Esophagus (tissue), 2 donors: Measurements from ENCODE around the gene KIN. TPM values are rescaled to one million over a fixed set of nuclear protein-coding genes. Genes with fewer than 3 reads are reported as not detected.
"Not testable (repeated sequence)": the region's sequence is repeated elsewhere in the genome, so short reads cannot be mapped to it uniquely, and the experiment has no call there.

ENCODE experiments used
- H3K27ac ChIP-seq, 2 donors: one replicate each; pipeline ENCODE4 v1.5.1; 2013; ENCODE audit warnings: low read depth in 2 of 2, mild to moderate bottlenecking in 2 of 2, inconsistent platforms in 1 of 2, low read length in 1 of 2, moderate library complexity in 1 of 2
- H3K27me3 ChIP-seq, 2 donors: one replicate each; pipeline ENCODE4 v1.6.1; 2013; ENCODE audit warnings: low read length in 2 of 2, control low read depth in 1 of 2, mild to moderate bottlenecking in 1 of 2; ENCODE audit not compliant: insufficient read depth in 2 of 2, control insufficient read depth in 1 of 2
- H3K36me3 ChIP-seq, 2 donors: one replicate each; pipeline ENCODE4 v1.6.1; 2013; ENCODE audit warnings: low read length in 1 of 2; ENCODE audit not compliant: control insufficient read depth in 2 of 2, insufficient read depth in 2 of 2
- H3K4me1 ChIP-seq, 2 donors: one replicate each; pipeline ENCODE4 v1.6.1; 2013; ENCODE audit warnings: low read length in 1 of 2; ENCODE audit not compliant: control insufficient read depth in 2 of 2, insufficient read depth in 2 of 2
- H3K4me3 ChIP-seq, 2 donors: one replicate each; pipeline ENCODE4 v1.5.1; 2013; ENCODE audit warnings: low read length in 2 of 2, mild to moderate bottlenecking in 2 of 2, low read depth in 1 of 2, moderate library complexity in 1 of 2
- H3K9me3 ChIP-seq, 2 donors: one replicate each; pipeline ENCODE4 v1.6.1; 2013; ENCODE audit warnings: mild to moderate bottlenecking in 2 of 2, low read depth in 1 of 2, low read length in 1 of 2, moderate library complexity in 1 of 2; ENCODE audit not compliant: control insufficient read depth in 2 of 2, insufficient read depth in 1 of 2
- WGBS, 2 donors: extraction: QIAGEN DNeasy Blood & Tissue Kit; methylation state at CpG; one replicate each; pipeline ENCODE4 v1.1.7; 2013; 5-methylcytosine and 5-hydroxymethylcytosine counted together
- polyA plus RNA-seq, 2 donors: library from polyadenylated mRNA; stranded (reverse); fragments of 200-250 nt; gene quantifications; one replicate each; pipeline ENCODE4 v1.2.3, GENCODE V29; 2013
- donor health status: healthy with polysubstance abuse.
- donor health status: Bipolar disorder and iron deficiency.

KIN gene
- polyA plus RNA-seq, 2 donors = 5.9 to 10.6 TPM

DNA sequence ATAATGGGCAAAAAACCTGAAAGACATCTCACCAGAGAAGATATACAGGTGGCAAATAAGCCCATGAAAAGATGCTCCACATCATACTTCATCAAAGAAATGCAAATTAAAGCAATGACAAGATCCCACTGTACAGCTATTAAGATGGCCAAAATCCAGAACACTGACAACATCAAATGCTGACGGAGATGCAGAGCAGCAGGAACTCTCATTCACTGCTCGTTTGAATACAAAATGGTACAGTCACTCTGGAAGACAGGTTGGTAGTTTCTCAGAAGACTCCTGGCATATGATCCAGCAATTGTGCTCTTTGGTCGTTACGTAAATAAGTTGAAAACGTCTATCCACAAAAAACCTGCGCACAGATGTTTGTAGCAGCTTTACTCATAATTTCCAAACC lies 35.5 kb downstream of the KIN start:
- Histone ChIP-seq H3K4me3 (no peak overlapping the region), H3K9me3 (no peaks in the 10 kb centered on the region), H3K4me1 (no peaks in the 10 kb centered on the region), H3K36me3 (peaks cover 3 to 17% of the 10 kb centered on the region in 2 donors), H3K27me3 (no peaks in the 10 kb centered on the region), H3K27ac (no peak overlapping the region)
- WGBS, 2 donors = 91 to 94% methylated on average over 6 of the region's 6 CpGs

DNA sequence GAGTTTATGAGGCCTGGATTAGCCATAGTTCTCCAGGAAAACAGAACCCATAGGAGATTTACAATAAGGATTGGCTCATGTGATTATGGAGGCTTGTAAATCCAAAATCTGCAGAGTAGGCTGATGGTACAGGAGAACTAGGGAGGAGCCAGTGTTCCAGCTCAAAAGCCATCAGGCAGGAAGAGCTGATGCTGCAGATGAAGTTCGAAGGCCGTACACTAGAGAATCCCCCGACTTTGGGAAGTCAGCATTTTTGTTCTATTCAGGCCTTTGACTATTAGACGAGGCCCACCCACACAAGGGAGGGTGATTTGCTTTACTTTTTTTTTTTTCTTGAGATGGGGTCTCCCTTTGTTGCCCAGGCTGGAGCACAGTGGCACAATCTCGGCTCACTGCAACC lies 37.6 kb downstream of the KIN start:
- H3K27ac ChIP-seq = no peak overlapping the region
- no peak overlapping the region for H3K4me3 ChIP-seq
- WGBS, 2 donors = 91 to 95% methylated on average over 5 of the region's 5 CpGs
- peaks cover 3 to 14% of the 10 kb centered on the region in 2 donors for H3K36me3 ChIP-seq
- H3K27me3 ChIP-seq = no peaks in the 10 kb centered on the region
- no peaks in the 10 kb centered on the region for H3K9me3 ChIP-seq
- H3K4me1 ChIP-seq = no peaks in the 10 kb centered on the region

DNA sequence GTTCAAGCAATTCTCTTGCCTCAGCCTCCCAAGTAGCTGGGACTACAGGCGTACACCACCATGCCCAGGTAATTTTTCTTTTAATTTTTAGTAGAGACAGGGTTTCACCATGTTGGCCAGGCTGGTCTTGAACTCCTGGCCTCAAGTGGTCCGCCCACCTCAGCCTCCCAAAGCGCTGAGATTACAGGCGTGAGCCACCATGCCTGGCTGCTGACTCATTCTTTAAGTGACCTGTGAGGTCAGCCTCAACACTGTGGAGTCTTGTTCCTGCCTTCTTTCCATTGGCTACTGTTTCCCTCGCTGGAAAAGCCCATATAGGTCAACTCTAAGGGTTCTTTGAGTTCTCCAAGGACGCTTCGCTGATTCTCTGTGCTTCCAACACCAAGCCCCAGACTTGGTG lies 39.2 kb downstream of the KIN start:
- H3K27ac ChIP-seq, H3K36me3 ChIP-seq, H3K4me1 ChIP-seq, H3K9me3 ChIP-seq, H3K4me3 ChIP-seq, H3K27me3 ChIP-seq: not testable (repeated sequence)
- 92 to 93% methylated on average over 7 of the region's 7 CpGs for WGBS, 2 donors

DNA sequence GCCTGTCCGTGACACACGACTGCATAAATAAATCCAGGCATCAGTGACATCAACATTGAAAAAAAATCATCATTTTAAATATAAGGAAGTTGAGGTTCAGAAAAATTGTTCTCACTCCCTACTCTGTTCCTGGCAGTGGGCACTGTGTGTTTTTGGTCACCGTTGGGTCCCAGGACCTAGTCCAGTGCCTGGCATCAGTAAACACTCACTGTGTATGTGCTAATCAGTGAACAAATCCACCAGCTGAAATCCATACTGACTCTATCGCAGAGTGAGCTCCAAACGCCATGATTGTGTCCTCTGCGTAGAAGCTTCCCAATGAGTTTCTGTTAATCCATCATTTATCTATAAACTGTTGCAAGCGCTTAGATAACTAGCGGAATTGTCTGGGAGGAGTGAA lies 43.5 kb downstream of the KIN start:
- H3K36me3 ChIP-seq = no peaks in the 10 kb centered on the region
- no peaks in the 10 kb centered on the region for H3K9me3 ChIP-seq
- no peak overlapping the region for H3K27ac ChIP-seq
- no peak overlapping the region for H3K4me3 ChIP-seq
- 89% methylated on average over 8 of the region's 8 CpGs for WGBS, 2 donors
- no peaks in the 10 kb centered on the region for H3K27me3 ChIP-seq
- H3K4me1 ChIP-seq = no peaks in the 10 kb centered on the region

DNA sequence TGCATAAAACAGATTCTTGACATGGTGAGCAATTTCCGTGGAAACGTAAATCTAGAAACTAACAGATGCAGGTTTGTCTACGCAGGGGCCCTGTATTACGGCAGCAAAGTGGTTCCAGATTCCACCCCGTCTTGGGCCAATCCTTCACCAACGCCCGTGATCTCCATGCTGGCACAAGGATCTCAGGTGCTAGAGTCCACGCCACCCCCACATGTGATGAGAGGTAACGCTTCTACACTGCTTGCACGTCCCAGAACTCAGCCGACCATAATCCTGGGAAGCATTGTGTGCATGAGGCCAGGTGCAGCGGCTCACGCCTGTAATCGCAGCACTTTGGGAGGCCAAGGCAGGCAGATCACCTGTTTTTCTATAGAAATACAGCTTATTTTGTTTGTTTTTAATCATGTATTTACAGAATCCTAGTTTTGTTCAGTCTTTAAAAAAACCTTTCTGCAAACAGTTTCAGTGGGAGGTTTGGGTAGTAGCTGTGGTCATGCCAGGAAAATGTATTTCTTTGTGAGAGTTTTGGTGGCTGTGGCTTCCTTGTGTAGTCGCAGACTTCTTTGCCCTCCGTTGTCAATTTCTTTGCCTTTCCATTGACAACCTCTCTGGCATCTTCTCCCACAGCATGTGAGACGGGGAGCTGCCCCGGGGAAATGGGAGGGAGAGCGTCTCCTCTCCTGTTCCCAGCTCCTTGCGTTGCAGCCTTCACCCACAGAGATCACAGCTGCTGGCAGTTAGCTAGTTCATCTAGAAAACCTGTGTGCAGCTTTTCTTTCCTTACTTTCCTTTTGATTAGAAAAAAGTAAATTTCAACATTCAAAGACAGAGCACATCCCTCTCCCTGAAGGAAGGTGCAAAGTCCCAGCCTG lies 49.0 kb downstream of the KIN start:
- Histone ChIP-seq H3K9me3 (no peaks in the 10 kb centered on the region), H3K27ac (no peak overlapping the region), H3K36me3 (no peaks in the 10 kb centered on the region), H3K4me3 (no peak overlapping the region), H3K4me1 (no peaks in the 10 kb centered on the region), H3K27me3 (no peaks in the 10 kb centered on the region)
- WGBS, 2 donors = 74% methylated on average over 20 of the region's 20 CpGs

DNA sequence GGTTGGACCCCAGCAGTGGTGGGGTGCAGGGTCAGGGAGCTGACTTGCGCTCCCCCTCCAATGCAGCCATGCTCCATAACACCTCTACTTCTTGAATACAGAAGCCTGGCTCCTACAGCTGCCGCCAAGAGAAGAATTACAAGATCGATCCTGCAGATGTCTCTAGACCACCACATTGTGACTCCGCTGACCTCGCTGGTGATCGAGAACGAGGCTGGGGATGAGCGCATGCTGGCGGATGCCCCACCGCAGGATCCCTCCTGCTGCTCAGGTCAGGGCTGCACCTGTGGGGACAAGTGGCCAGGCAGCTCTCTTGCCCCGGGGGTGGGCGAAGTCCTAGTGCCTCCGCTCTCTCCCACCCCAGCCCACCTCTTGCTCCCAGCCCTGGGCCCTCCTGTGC lies 53.0 kb downstream of the KIN start:
- no peaks in the 10 kb centered on the region for H3K9me3 ChIP-seq
- H3K4me1 ChIP-seq = no peaks in the 10 kb centered on the region
- H3K4me3 ChIP-seq = no peak overlapping the region
- H3K36me3 ChIP-seq = no peaks in the 10 kb centered on the region
- WGBS, 2 donors = 88 to 90% methylated on average over 13 of the region's 13 CpGs
- H3K27me3 ChIP-seq = no peaks in the 10 kb centered on the region
- H3K27ac ChIP-seq = no peak overlapping the region

DNA sequence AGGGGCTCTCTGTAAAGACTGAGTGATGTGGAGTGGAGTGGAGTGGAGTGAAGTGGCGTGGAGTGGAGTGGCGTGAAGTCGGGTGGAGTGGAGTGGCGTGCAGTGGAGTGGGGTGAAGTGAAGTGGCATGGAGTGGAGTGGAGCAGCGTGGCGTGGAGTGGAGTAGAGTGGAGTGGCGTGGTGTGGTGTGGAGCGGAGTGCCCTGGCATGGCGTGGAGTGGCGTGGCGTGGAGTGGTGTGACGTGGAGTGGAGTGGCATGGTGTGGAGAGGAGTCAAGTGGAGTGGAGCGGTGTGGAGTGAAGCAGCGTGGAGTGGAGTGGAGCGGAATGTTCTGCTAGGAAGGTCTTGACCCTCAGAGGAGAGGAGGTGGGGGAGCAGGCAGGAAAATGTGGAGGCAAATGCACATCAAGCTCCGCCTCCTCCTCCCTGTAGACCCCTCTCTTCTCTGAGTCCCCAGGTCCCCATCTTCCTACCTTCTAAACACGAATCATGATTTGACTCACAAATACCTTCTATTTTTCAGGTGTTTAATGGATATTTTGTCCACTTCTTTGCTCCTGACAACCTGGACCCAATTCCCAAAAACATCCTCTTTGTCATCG lies 64.8 kb downstream of the KIN start:
- H3K27ac ChIP-seq = no peak overlapping the region
- H3K9me3 ChIP-seq = no peaks in the 10 kb centered on the region
- H3K27me3 ChIP-seq = peaks cover 0 to 6% of the 10 kb centered on the region in 2 donors
- no peak overlapping the region for H3K4me3 ChIP-seq
- 91 to 92% methylated on average over 18 of the region's 18 CpGs for WGBS, 2 donors
- H3K4me1 ChIP-seq = no peaks in the 10 kb centered on the region
- H3K36me3 ChIP-seq = no peaks in the 10 kb centered on the region

DNA sequence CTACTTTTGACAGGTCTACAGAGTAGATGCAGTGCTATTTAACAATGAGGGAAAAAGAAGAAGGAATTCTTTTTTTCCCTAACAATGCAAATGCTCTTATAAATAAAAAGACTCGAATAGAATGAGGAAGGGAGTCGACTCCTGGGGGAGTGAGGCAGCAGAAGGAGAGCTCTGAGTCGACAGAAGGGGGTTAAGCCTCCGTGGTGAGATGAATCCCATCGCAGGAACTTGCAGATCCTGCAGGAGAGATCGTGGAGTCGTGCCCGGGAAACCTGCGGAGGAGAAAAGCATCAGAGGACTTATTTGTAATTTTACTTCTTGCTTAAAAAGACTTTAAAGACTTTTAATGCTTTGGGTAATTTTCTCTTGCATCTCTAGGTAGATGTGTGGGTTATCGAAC lies 67.3 kb downstream of the KIN start:
- Histone ChIP-seq H3K9me3 (no peaks in the 10 kb centered on the region), H3K27ac (no peak overlapping the region), H3K4me3 (no peak overlapping the region), H3K36me3 (no peaks in the 10 kb centered on the region), H3K4me1 (no peaks in the 10 kb centered on the region), H3K27me3 (peaks cover 0 to 1% of the 10 kb centered on the region in 2 donors)
- WGBS, 2 donors = 80 to 82% methylated on average over 10 of the region's 10 CpGs

DNA sequence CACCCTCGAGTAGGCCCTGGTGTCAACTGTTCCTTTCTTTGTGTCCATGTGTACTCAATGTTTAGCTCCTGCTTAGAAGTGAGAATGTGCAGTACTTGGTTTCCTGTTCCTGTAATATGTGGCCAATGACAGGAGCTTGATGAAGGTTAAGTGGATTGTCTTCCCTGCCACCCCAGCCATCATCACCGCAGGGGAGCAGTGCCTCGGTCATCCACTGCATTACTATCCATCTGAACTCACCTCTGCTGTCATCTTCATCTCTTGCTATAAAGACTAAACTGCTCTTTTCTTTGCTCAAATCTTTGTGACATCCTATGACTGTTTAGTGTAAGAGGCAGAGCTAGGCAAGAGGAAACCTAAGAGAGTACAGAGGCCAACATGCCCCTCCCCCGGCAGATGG lies 69.1 kb downstream of the KIN start:
- Histone ChIP-seq H3K4me3 (no peak overlapping the region), H3K27me3 (no peaks in the 10 kb centered on the region), H3K9me3 (no peaks in the 10 kb centered on the region), H3K4me1 (no peaks in the 10 kb centered on the region), H3K36me3 (no peaks in the 10 kb centered on the region), H3K27ac (no peak overlapping the region)
- 56 to 63% methylated on average over 4 of the region's 4 CpGs for WGBS, 2 donors

DNA sequence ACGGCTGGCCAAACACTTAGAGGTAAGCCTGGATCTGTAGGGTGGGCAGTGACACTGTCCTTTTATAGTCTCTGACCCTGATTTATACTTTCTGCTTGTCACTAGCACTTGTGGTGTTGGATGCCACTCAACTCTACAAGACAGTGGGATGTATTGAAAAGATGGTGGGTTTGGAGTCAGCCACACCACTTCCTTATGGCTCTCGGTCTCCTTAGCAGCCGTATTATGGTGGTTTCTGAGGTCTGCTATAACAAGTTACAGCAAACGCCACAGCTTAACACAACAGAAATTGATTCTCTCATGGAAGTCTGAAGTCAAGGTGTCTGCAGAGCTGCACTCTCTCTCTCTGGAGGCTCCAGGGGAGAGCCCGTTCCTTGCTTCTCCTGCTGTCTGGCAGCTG lies 70.0 kb downstream of the KIN start:
- WGBS, 2 donors = 83 to 89% methylated on average over 5 of the region's 5 CpGs
- no peak overlapping the region for H3K27ac ChIP-seq
- H3K4me3 ChIP-seq = no peak overlapping the region
- no peaks in the 10 kb centered on the region for H3K4me1 ChIP-seq
- H3K9me3 ChIP-seq = no peaks in the 10 kb centered on the region
- no peaks in the 10 kb centered on the region for H3K36me3 ChIP-seq
- H3K27me3 ChIP-seq = no peaks in the 10 kb centered on the region
